Measurements from ENCODE around the gene SLC27A5.
"Not testable (repeated sequence)": the region's sequence is repeated elsewhere in the genome, so short reads cannot be mapped to it uniquely, and the experiment has no call there.

SLC27A5 gene

DNA sequence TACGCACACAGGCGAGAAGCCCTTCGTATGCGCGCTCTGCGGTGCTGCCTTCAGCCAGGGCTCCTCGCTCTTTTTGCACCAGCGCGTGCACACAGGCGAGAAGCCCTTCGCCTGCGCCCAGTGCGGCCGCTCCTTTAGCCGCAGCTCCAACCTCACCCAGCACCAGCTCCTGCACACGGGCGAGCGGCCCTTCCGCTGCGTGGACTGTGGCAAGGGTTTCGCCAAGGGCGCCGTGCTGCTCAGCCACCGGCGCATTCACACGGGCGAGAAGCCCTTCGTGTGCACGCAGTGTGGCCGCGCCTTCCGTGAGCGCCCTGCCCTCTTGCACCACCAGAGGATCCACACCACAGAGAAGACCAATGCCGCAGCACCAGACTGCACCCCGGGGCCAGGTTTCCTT, 55.7 kb downstream of the SLC27A5 start:
- H3K36me3 ChIP-seq (ENCODE audit: control insufficient read depth, insufficient read depth, low read length) = peaks cover 5% of the 10 kb centered on the region; the same call in 1 of the 2 replicates
- no peak overlapping the region for H3K4me3 ChIP-seq (ENCODE audit: low read depth, low read length)
- H3K4me1 ChIP-seq (ENCODE audit: control insufficient read depth, insufficient read depth, low read length) = no peaks in the 10 kb centered on the region
- no peaks in the 10 kb centered on the region for H3K9me3 ChIP-seq (ENCODE audit: control insufficient read depth, insufficient read depth, low read length)
- peaks cover 4% of the 10 kb centered on the region; the same call in 1 of the 2 replicates for H3K27me3 ChIP-seq (ENCODE audit: control insufficient read depth, insufficient read depth, low read length)
- no peak overlapping the region for H3K27ac ChIP-seq (ENCODE audit: low read depth, low read length)
- no peak overlapping the region for H3K9ac ChIP-seq (ENCODE audit: low read depth, low read length)

DNA sequence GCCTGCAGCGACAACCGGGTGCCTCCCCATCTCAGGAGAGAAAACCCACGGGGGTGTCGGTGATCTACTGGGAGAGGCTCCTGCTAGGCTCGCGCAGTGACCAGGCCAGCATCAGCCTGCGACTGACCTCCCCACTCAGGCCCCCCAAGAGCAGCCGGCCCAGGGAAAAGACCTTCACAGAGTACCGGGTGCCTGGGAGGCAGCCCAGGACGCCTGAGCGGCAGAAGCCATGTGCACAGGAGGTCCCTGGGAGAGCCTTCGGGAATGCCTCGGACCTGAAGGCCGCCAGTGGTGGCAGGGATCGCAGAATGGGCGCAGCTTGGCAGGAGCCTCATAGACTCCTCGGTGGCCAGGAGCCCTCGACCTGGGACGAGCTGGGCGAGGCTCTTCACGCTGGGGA, 56.5 kb downstream of the SLC27A5 start:
- peaks cover 5% of the 10 kb centered on the region; the same call in 1 of the 2 replicates for H3K36me3 ChIP-seq (ENCODE audit: control insufficient read depth, insufficient read depth, low read length)
- peaks cover 12% of the 10 kb centered on the region for H3K27me3 ChIP-seq (ENCODE audit: control insufficient read depth, insufficient read depth, low read length)
- no peaks in the 10 kb centered on the region; the same call in 1 of the 2 replicates for H3K9me3 ChIP-seq (ENCODE audit: control insufficient read depth, insufficient read depth, low read length)
- H3K4me3 ChIP-seq (ENCODE audit: low read depth, low read length) = no peak overlapping the region
- no peak overlapping the region for H3K27ac ChIP-seq (ENCODE audit: low read depth, low read length)
- H3K9ac ChIP-seq (ENCODE audit: low read depth, low read length) = no peak overlapping the region
- 0 out of 2 replicates have a peak, but pooled peaks cover 3% of the 10 kb centered on the region for H3K4me1 ChIP-seq (ENCODE audit: control insufficient read depth, insufficient read depth, low read length)

DNA sequence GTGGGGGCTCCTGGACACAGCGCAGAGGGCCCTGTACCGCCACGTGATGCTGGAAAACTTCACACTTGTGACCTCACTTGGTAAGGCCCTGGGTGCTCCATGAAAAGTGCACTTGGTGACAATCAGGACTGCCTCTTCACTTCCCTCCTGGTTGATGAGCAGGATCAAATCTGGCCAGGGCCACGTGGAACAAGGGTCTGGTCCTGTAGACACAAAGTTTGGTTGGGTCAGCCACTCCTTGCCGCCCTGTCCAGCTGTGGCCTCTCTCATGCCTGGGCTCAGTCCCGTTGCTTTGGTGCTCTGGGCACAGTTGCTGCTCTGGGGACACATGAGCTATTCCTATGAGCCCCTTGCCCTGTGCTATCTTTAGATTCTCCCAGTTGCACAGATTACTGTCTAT, 58.0 kb downstream of the SLC27A5 start:
- Histone ChIP-seq H3K4me1 (ENCODE audit: control insufficient read depth, insufficient read depth, low read length) (0 out of 2 replicates have a peak, but pooled peaks cover 3% of the 10 kb centered on the region), H3K27me3 (ENCODE audit: control insufficient read depth, insufficient read depth, low read length) (peaks cover 13% of the 10 kb centered on the region), H3K9ac (ENCODE audit: low read depth, low read length) (no peak overlapping the region), H3K9me3 (ENCODE audit: control insufficient read depth, insufficient read depth, low read length) (peaks cover 8% of the 10 kb centered on the region; the same call in 1 of the 2 replicates), H3K4me3 (ENCODE audit: low read depth, low read length) (no peak overlapping the region), H3K27ac (ENCODE audit: low read depth, low read length) (no peak overlapping the region), H3K36me3 (ENCODE audit: control insufficient read depth, insufficient read depth, low read length) (peaks cover 5% of the 10 kb centered on the region; the same call in 1 of the 2 replicates)

DNA sequence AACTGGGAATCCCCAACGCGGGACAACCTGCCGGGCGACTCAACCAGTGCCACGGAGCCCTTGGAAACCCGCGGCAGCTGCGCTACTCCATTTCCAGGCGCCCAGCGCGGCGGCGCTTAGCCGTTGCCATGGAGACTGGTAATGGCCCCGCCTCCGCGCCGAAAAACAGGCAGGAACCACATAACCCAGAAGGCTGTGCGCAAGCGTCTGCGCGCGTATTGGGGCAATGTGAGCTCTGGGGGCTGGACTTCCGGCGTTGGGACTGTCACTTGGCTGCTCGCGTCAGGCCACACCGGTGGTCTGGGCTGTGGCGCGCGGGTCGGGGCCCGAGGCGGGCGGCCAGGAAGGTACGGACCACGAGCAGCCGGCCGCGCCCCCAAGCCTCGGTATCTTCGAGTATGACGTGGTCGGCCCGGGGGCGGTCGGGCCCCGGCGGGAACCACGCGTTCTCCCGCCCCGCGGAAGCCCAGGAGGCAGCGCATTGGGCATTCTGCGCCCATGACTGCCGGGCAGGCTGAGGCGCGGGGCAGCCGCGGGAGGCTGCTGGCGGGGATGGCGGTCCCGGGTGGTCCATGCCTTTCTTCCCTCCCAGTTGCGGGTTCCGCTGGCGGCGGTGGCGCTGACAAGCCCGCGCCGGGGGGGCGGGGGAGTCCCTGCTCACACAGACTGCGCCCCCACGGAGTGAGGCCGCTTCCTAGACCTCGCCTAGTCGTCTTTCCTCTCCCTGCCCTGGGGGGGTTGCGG, 60.3 kb downstream of the SLC27A5 start, which contains the start of gene ZNF324B:
Gene ZNF324B (plus strand): TSS at position 265 of the 744 bp plus-strand sequence. CDS start 2,080 bp downstream, outside the sequence.
- H3K27me3 ChIP-seq (ENCODE audit: control insufficient read depth, insufficient read depth, low read length) = peaks cover 13% of the 10 kb centered on the region
- peaks cover 11% of the 10 kb centered on the region for H3K9me3 ChIP-seq (ENCODE audit: control insufficient read depth, insufficient read depth, low read length)
- 0 out of 2 replicates have a peak, but pooled peaks cover 3% of the 10 kb centered on the region for H3K4me1 ChIP-seq (ENCODE audit: control insufficient read depth, insufficient read depth, low read length)
- H3K4me3 ChIP-seq (ENCODE audit: low read depth, low read length) = peak within 1 kb of the TSS; percentile 73
- peak within 1 kb of the TSS; percentile 29; the same call in 1 of the 2 replicates for H3K9ac ChIP-seq (ENCODE audit: low read depth, low read length)
- H3K36me3 ChIP-seq (ENCODE audit: control insufficient read depth, insufficient read depth, low read length) = peaks cover 2% of the 10 kb centered on the region; the same call in 1 of the 2 replicates
- H3K27ac ChIP-seq (ENCODE audit: low read depth, low read length) = no peak within 1 kb of the TSS

DNA sequence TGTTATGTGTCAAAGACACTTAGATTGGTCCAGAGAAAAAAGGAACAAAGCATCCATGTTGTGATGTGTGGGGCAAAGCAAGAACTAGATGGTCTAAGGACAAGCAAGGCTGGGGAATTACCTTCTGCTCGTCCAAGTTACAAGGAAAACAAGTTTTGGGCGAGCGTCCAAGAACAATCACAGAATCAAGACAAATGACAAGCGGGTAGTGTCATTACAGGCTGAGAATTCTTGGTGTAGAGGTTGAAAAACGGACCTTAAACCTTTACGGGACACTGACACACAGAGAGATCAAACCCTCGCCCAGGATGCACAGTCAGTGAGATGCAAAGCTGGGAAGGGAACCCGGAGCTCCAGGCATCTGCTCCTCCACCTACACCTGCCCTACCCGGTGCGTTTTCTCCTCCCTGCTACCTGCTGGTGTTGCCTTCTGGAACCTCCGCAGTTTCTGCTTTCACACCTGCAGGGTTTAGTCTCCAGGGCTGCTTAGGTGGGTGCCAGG, 60.9 kb downstream of the SLC27A5 start:
- no peaks in the 10 kb centered on the region for H3K36me3 ChIP-seq (ENCODE audit: control insufficient read depth, insufficient read depth, low read length)
- H3K27me3 ChIP-seq (ENCODE audit: control insufficient read depth, insufficient read depth, low read length) = peaks cover 13% of the 10 kb centered on the region
- peak overlapping the region; percentile 73 for H3K4me3 ChIP-seq (ENCODE audit: low read depth, low read length)
- H3K9me3 ChIP-seq (ENCODE audit: control insufficient read depth, insufficient read depth, low read length) = peaks cover 11% of the 10 kb centered on the region
- no peak overlapping the region for H3K9ac ChIP-seq (ENCODE audit: low read depth, low read length)
- H3K4me1 ChIP-seq (ENCODE audit: control insufficient read depth, insufficient read depth, low read length) = 0 out of 2 replicates have a peak, but pooled peaks cover 3% of the 10 kb centered on the region
- H3K27ac ChIP-seq (ENCODE audit: low read depth, low read length) = no peak overlapping the region

DNA sequence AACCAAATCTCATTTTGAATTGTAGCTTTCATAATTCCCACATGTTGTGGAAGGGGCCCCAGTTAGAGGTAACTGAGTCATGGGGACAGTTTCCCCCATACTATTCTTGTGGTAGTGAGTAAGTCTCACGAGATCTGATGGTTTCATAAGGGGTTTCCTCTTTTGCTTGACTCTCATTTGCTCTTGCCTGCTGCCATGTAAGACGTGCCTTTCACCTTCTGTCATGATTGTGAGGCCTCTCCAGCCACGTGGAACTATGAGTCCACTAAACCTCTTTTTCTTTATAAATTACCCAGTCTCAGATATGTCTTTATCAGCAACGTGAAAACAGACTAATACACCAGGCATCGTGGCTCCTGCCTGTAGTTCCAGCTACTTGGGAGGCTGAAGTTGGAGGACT, 61.8 kb downstream of the SLC27A5 start:
- H3K27ac ChIP-seq (ENCODE audit: low read depth, low read length); H3K36me3 ChIP-seq (ENCODE audit: control insufficient read depth, insufficient read depth, low read length); H3K4me3 ChIP-seq (ENCODE audit: low read depth, low read length); H3K4me1 ChIP-seq (ENCODE audit: control insufficient read depth, insufficient read depth, low read length); H3K9ac ChIP-seq (ENCODE audit: low read depth, low read length): not testable (repeated sequence)
- Histone ChIP-seq H3K9me3 (ENCODE audit: control insufficient read depth, insufficient read depth, low read length) (peaks cover 11% of the 10 kb centered on the region), H3K27me3 (ENCODE audit: control insufficient read depth, insufficient read depth, low read length) (peaks cover 13% of the 10 kb centered on the region)

DNA sequence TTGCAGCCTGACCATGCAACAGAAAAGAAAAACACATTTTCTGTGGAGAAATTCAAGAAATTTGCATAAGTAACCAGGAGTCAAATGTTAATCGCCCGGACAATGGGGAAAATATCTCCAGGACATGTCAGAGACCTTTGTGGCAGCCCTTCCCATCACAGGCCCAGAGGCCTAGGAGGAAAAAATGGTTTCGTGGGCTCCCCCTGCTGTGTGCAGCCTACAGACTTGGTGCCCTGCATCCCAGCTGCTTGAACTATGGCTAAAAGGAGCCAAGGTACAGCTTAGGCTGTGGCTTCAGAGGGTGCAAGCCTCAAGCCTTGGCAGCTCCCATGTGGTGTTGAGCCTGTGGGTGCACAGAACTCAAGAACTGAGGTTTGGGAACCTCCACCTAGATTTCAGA, 62.9 kb downstream of the SLC27A5 start:
- H3K9me3 ChIP-seq (ENCODE audit: control insufficient read depth, insufficient read depth, low read length) = peaks cover 11% of the 10 kb centered on the region
- H3K4me1 ChIP-seq (ENCODE audit: control insufficient read depth, insufficient read depth, low read length); H3K27ac ChIP-seq (ENCODE audit: low read depth, low read length); H3K36me3 ChIP-seq (ENCODE audit: control insufficient read depth, insufficient read depth, low read length); H3K9ac ChIP-seq (ENCODE audit: low read depth, low read length); H3K4me3 ChIP-seq (ENCODE audit: low read depth, low read length): not testable (repeated sequence)
- H3K27me3 ChIP-seq (ENCODE audit: control insufficient read depth, insufficient read depth, low read length) = peaks cover 13% of the 10 kb centered on the region
